Uterus (tissue), 2 donors: Measurements from ENCODE around the gene CRELD1.

ENCODE experiments used
- POLR2A ChIP-seq, 2 donors: fragments of 450-650 bp; IDR thresholded peaks; one replicate each; pipeline ENCODE4 v1.6.1; 2016; ENCODE audit warnings: antibody characterized with exemption in 2 of 2, mild to moderate bottlenecking in 1 of 2, moderate library complexity in 1 of 2
- TF ChIP-seq, protein P1 (sequence below), 4 experiments: fragments of 200-600 bp in 2 of 4; fragments of 450-650 bp in 2 of 4; sonication (generic) in 2 of 4; IDR thresholded peaks; one replicate each; pipeline ENCODE4 v1.5.1; 2016 to 2019; ENCODE audit warnings: antibody characterized with exemption in 4 of 4, mild to moderate bottlenecking in 2 of 4, moderate library complexity in 1 of 4

DNA sequence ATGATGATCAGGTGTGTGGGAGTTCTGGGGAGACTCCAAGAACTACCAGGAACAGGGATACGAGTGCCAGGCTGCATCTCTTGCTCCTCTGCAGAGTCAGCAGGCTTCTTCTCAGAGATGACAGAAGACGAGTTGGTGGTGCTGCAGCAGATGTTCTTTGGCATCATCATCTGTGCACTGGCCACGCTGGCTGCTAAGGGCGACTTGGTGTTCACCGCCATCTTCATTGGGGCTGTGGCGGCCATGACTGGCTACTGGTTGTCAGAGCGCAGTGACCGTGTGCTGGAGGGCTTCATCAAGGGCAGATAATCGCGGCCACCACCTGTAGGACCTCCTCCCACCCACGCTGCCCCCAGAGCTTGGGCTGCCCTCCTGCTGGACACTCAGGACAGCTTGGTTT, 10.6 kb downstream of the CRELD1 start:
- no peak for TF ChIP-seq POLR2A (IDR thresholded peaks at IDR 0.05)
- TF ChIP-seq, protein P1, sequence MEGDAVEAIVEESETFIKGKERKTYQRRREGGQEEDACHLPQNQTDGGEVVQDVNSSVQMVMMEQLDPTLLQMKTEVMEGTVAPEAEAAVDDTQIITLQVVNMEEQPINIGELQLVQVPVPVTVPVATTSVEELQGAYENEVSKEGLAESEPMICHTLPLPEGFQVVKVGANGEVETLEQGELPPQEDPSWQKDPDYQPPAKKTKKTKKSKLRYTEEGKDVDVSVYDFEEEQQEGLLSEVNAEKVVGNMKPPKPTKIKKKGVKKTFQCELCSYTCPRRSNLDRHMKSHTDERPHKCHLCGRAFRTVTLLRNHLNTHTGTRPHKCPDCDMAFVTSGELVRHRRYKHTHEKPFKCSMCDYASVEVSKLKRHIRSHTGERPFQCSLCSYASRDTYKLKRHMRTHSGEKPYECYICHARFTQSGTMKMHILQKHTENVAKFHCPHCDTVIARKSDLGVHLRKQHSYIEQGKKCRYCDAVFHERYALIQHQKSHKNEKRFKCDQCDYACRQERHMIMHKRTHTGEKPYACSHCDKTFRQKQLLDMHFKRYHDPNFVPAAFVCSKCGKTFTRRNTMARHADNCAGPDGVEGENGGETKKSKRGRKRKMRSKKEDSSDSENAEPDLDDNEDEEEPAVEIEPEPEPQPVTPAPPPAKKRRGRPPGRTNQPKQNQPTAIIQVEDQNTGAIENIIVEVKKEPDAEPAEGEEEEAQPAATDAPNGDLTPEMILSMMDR (IDR thresholded peaks at IDR 0.05) = no peak
